HepG2 (cell line): Measurements from ENCODE around the gene OR6B3. TPM values are rescaled to one million over a fixed set of nuclear protein-coding genes. Genes with fewer than 3 reads are reported as not detected.

ENCODE experiments used
- ATAC-seq: fragments of 200-7000 bp; cut with Tn5 transposase; 3 replicates; pipeline ENCODE4 v1.9.1; 2020; ENCODE audit warnings: mild to moderate bottlenecking, moderate library complexity
- BruUV-seq: library from RNA; stranded (reverse); fragments of 400-500 nt; replicated peaks from 2 replicates; lab custom pipeline; 2021; lab: Mats Ljungman, UMichigan
- CTCF ChIA-PET: fragments of 300-600 bp; formaldehyde crosslinking; extraction: SDS; loops from one replicate; lab custom pipeline; 2021; ENCODE audit warnings: low total read pairs, inconsistent platforms, low intra/inter-chr PET ratio; lab: Yijun Ruan, JAX
- POLR2A ChIA-PET: fragments of 350-600 bp; sonication (Branson Sonifier 250); formaldehyde crosslinking; loops from one replicate; lab custom pipeline; 2020; ENCODE audit warnings: antibody characterized with exemption, inconsistent platforms; lab: Yijun Ruan, JAX
- DNase-seq: peaks from one replicate; pipeline ENCODE4 v3.0.0-alpha.2; 2015; ENCODE audit warnings: low spot score
- FAIRE-seq: peaks from 3 replicates; lab custom pipeline; 2011; peaks lifted over from hg19 to GRCh38; lab: Jason Lieb, UNC
- H2AFZ ChIP-seq: one replicate; pipeline ENCODE4 v1.6.1; 2011; ENCODE audit warnings: low read length, inconsistent platforms
- H3K27ac ChIP-seq: fragments of 300-600 bp; 3 replicates; pipeline ENCODE4 v1.8.0; 2011; ENCODE audit warnings: mixed run types, mild to moderate bottlenecking, mixed read lengths, low read length, inconsistent platforms; ENCODE audit not compliant: insufficient read depth; ENCODE audit errors: extremely low read length
- H3K27me3 ChIP-seq, 2 experiments: fragments of 200-600 bp in 1 of 2; 2 replicates in 1 of 2; 3 replicates in 1 of 2; pipeline versions ENCODE4 v1.6.0 to v1.8.0; 2011; ENCODE audit warnings: low read length in 2 of 2, mild to moderate bottlenecking in 2 of 2, moderate library complexity in 2 of 2, inconsistent platforms in 1 of 2; ENCODE audit not compliant: insufficient read depth in 2 of 2, control insufficient read depth in 1 of 2
- H3K36me3 ChIP-seq, 2 experiments: fragments of 200-600 bp in 1 of 2; replicated peaks in 1 of 2; 2 replicates in 1 of 2; 3 replicates in 1 of 2; pipeline versions ENCODE4 v1.5.1 to v1.8.0; 2011; ENCODE audit warnings: low read length in 2 of 2, inconsistent platforms in 1 of 2; ENCODE audit not compliant: insufficient read depth in 2 of 2, control insufficient read depth in 1 of 2
- H3K4me1 ChIP-seq: 2 replicates; pipeline ENCODE4 v1.5.1; 2012; ENCODE audit warnings: low read length, inconsistent platforms; ENCODE audit not compliant: insufficient read depth
- H3K4me2 ChIP-seq: 2 replicates; pipeline ENCODE4 v1.6.0; 2011; ENCODE audit warnings: low read depth, low read length, inconsistent platforms
- H3K4me3 ChIP-seq, 3 experiments: fragments of 200-600 bp in 1 of 3; sonication (generic), shearing (Covaris generic) in 1 of 3; replicated peaks in 1 of 3; 2 replicates each; pipeline ENCODE4 v1.5.1; 2011 to 2016; ENCODE audit warnings: low read length in 3 of 3, inconsistent platforms in 2 of 3, low read depth in 2 of 3, mild to moderate bottlenecking in 2 of 3, control low read depth in 1 of 3, mixed read lengths in 1 of 3; ENCODE audit not compliant: insufficient read depth in 1 of 3
- H3K79me2 ChIP-seq: one replicate; pipeline ENCODE4 v1.6.1; 2011; ENCODE audit warnings: low read length, inconsistent platforms; ENCODE audit not compliant: insufficient read depth
- H3K9ac ChIP-seq: 2 replicates; pipeline ENCODE4 v1.6.0; 2011; ENCODE audit warnings: mild to moderate bottlenecking, low read depth, low read length, inconsistent platforms; ENCODE audit not compliant: insufficient read depth
- H3K9me3 ChIP-seq: 2 replicates; pipeline ENCODE4 v1.5.1; 2012; ENCODE audit warnings: mild to moderate bottlenecking, low read length
- H4K20me1 ChIP-seq: 2 replicates; pipeline ENCODE4 v1.6.0; 2011; ENCODE audit warnings: inconsistent platforms, mild to moderate bottlenecking, low read length, moderate library complexity; ENCODE audit not compliant: insufficient read depth
- CHD4 ChIP-seq: fragments of 200-600 bp; sonication (generic); IDR thresholded peaks from 2 replicates; pipeline ENCODE4 v1.7.0; 2017; ENCODE audit warnings: mild to moderate bottlenecking, low read length, borderline replicate concordance
- HMG20A ChIP-seq: IDR thresholded peaks from 2 replicates; pipeline ENCODE4 v1.6.1; 2016; ENCODE audit warnings: borderline replicate concordance
- KLF11 ChIP-seq: IDR thresholded peaks from 2 replicates; pipeline ENCODE4 v1.6.1; 2016; ENCODE audit warnings: missing compliant biosample characterization
- MEIS2 ChIP-seq: sonication (generic); formaldehyde crosslinking; IDR thresholded peaks from 2 replicates; pipeline ENCODE4 v1.9.0; 2021; ENCODE audit warnings: mild to moderate bottlenecking, missing genetic modification reagents
- ONECUT2 ChIP-seq: sonication (generic); formaldehyde crosslinking; IDR thresholded peaks from 2 replicates; pipeline ENCODE4 v1.4.0; 2020; ENCODE audit warnings: missing genetic modification reagents
- POGK ChIP-seq: sonication (generic); formaldehyde crosslinking; conservative IDR thresholded peaks from 2 replicates; pipeline ENCODE4 v1.8.0; 2022; ENCODE audit warnings: mild to moderate bottlenecking, moderate library complexity, missing genetic modification reagents
- SMARCC2 ChIP-seq: fragments of 450-650 bp; IDR thresholded peaks from 2 replicates; pipeline ENCODE4 v1.6.1; 2017; ENCODE audit warnings: antibody characterized with exemption, mild to moderate bottlenecking
- SRY ChIP-seq: sonication (generic); formaldehyde crosslinking; IDR thresholded peaks from 2 replicates; pipeline ENCODE4 v1.8.0; 2022; ENCODE audit warnings: mild to moderate bottlenecking, missing genetic modification reagents
- STAG1 ChIP-seq: sonication (generic); formaldehyde crosslinking; IDR thresholded peaks from 2 replicates; pipeline ENCODE4 v1.4.0; 2020; ENCODE audit warnings: missing genetic modification reagents
- ZFP36 ChIP-seq: fragments of 150-350 bp; IDR thresholded peaks from 2 replicates; pipeline ENCODE4 v1.6.1; 2018; ENCODE audit warnings: borderline replicate concordance, low read length, low read depth; ENCODE audit not compliant: partially characterized antibody
- ZNF12 ChIP-seq: sonication (generic); formaldehyde crosslinking; IDR thresholded peaks from 2 replicates; pipeline ENCODE4 v1.5.0; 2020; ENCODE audit warnings: missing genetic modification reagents
- ZNF501 ChIP-seq: sonication (generic); formaldehyde crosslinking; IDR thresholded peaks from 2 replicates; pipeline ENCODE4 v1.5.1; 2020; ENCODE audit warnings: mild to moderate bottlenecking, moderate library complexity, missing genetic modification reagents
- ZNF597 ChIP-seq: sonication (generic); formaldehyde crosslinking; IDR thresholded peaks from 2 replicates; pipeline ENCODE4 v1.5.0; 2020; ENCODE audit warnings: missing genetic modification reagents
- WGBS: methylation state at CpG from one replicate; pipeline ENCODE4 v1.1.6; 2017; ENCODE audit warnings: low lambda C conversion rate; 5-methylcytosine and 5-hydroxymethylcytosine counted together
- in situ Hi-C: cut with HindIII; loops from 2 replicates; pipeline ENCODE4 v1.10.0; 2017; ENCODE audit warnings: low pct_unique_long_range_greater_than_20kb; ENCODE audit not compliant: extremely low pct_ligation_motif_present
- intact Hi-C: fragments of 100-400 bp; cut with micrococcal nuclease; formaldehyde crosslinking; loops from one replicate; pipeline ENCODE4 v1.10.0; 2022; ENCODE audit not compliant: unreplicated experiment
- polyA plus RNA-seq, 8 experiments: library from polyadenylated mRNA; depleted of rRNA in 3 of 8; stranded (reverse) in 7 of 8; unstranded in 1 of 8; fragments of >200 nt; fragmentation: Illumina TruSeq in 4 of 8; extraction: Trizol in 4 of 8; gene quantifications; 2 replicates each; pipeline versions ENCODE4 v1.2.1 to v1.2.3, GENCODE V29; 2011 to 2016; ENCODE audit warnings: low read depth in 4 of 8, missing spikeins in 1 of 8, mixed read lengths in 1 of 8; ENCODE audit not compliant: insufficient read depth in 1 of 8
- total RNA-seq, 5 experiments: library from RNA; depleted of rRNA; stranded (reverse); fragments of >200 nt; fragmentation: Illumina TruSeq; extraction: Trizol; gene quantifications; 2 replicates each; pipeline ENCODE4 v1.2.3, GENCODE V29; 2016; ENCODE audit warnings: low read depth in 1 of 5
- TF ChIP-seq, protein P1 (sequence below): sonication (generic); formaldehyde crosslinking; IDR thresholded peaks from 2 replicates; pipeline ENCODE4 v1.5.1; 2020; ENCODE audit warnings: mild to moderate bottlenecking, moderate library complexity, missing genetic modification reagents
- TF ChIP-seq, protein P2 (sequence below): IDR thresholded peaks from 2 replicates; pipeline ENCODE4 v1.6.1; 2016; ENCODE audit warnings: mild to moderate bottlenecking
- TF ChIP-seq, protein P3 (sequence below): IDR thresholded peaks from 2 replicates; pipeline ENCODE4 v1.6.1; 2016; ENCODE audit warnings: missing compliant biosample characterization, missing genetic modification reagents, borderline replicate concordance
- TF ChIP-seq, protein P4 (sequence below): sonication (generic); formaldehyde crosslinking; conservative IDR thresholded peaks from 2 replicates; pipeline ENCODE4 v1.8.0; 2022; ENCODE audit warnings: low read depth, missing genetic modification reagents

The OR6B3 gene
- total and polyA plus RNA-seq, 2 of the 13 experiments (the other 11 are each of a cell fraction or from before 2014, with no cell fraction given), result not detected

DNA sequence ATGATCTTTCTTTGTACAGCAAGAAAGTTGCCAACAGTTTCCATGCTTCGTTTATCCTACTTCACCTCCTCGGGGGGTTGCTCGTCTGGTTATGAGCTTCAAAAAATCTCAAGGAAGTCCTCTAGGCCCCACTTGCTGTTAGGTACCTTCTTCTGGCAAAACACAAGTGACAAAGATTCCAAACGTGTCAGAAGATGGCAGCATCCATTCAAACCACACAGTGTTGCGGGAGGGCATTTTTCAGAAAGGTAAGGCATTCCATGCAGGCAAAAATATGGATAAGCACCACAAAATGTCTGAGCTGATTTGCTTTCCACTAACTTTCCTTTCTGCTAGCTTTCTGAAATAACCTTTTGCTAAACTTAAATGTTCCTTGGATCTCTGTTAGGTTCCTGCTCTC is 13.2 kb upstream of the OR6B3 start:
- Histone ChIP-seq H3K36me3 (no peaks in the 10 kb centered on the region), H3K4me3 (no peak overlapping the region), H3K27me3 (no peaks in the 10 kb centered on the region), H3K4me1 (no peaks in the 10 kb centered on the region), H3K9ac (no peak overlapping the region), H3K9me3 (no peaks in the 10 kb centered on the region), H3K27ac (no peak overlapping the region), H2AFZ (no peak overlapping the region), H4K20me1 (no peaks in the 10 kb centered on the region), H3K79me2 (no peaks in the 10 kb centered on the region), H3K4me2 (no peak overlapping the region)
- WGBS, result 7% methylated on average over 5 of the region's 5 CpGs
- in situ Hi-C loops (no loop called here), intact Hi-C loops (no loop called here)
- CTCF ChIA-PET, result no interaction called here
- DNase-seq (no peak), ATAC-seq (no peak), FAIRE-seq (no peak)
- POLR2A ChIA-PET, result no interaction called here
- TF ChIP-seq CHD4 (no peak), ZNF12 (CRISPR knock-in tag) (no peak), ZFP36 (no peak), STAG1 (no peak), SMARCC2 (no peak), HMG20A (CRISPR knock-in tag) (no peak), MEIS2 (CRISPR knock-in tag) (no peak), ZNF501 (CRISPR knock-in tag) (no peak), POGK (CRISPR knock-in tag) (no peak), KLF11 (CRISPR knock-in tag) (no peak), ONECUT2 (CRISPR knock-in tag) (no peak), ZNF597 (CRISPR knock-in tag) (no peak), SRY (CRISPR knock-in tag) (no peak)
- TF ChIP-seq, protein P1, sequence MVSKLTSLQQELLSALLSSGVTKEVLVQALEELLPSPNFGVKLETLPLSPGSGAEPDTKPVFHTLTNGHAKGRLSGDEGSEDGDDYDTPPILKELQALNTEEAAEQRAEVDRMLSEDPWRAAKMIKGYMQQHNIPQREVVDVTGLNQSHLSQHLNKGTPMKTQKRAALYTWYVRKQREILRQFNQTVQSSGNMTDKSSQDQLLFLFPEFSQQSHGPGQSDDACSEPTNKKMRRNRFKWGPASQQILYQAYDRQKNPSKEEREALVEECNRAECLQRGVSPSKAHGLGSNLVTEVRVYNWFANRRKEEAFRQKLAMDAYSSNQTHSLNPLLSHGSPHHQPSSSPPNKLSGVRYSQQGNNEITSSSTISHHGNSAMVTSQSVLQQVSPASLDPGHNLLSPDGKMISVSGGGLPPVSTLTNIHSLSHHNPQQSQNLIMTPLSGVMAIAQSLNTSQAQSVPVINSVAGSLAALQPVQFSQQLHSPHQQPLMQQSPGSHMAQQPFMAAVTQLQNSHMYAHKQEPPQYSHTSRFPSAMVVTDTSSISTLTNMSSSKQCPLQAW (CRISPR knock-in tag), result no peak
- TF ChIP-seq, protein P2, sequence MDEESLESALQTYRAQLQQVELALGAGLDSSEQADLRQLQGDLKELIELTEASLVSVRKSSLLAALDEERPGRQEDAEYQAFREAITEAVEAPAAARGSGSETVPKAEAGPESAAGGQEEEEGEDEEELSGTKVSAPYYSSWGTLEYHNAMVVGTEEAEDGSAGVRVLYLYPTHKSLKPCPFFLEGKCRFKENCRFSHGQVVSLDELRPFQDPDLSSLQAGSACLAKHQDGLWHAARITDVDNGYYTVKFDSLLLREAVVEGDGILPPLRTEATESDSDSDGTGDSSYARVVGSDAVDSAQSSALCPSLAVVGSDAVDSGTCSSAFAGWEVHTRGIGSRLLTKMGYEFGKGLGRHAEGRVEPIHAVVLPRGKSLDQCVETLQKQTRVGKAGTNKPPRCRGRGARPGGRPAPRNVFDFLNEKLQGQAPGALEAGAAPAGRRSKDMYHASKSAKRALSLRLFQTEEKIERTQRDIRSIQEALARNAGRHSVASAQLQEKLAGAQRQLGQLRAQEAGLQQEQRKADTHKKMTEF (CRISPR knock-in tag), result no peak
- TF ChIP-seq, protein P3, sequence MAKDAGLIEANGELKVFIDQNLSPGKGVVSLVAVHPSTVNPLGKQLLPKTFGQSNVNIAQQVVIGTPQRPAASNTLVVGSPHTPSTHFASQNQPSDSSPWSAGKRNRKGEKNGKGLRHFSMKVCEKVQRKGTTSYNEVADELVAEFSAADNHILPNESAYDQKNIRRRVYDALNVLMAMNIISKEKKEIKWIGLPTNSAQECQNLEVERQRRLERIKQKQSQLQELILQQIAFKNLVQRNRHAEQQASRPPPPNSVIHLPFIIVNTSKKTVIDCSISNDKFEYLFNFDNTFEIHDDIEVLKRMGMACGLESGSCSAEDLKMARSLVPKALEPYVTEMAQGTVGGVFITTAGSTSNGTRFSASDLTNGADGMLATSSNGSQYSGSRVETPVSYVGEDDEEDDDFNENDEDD (CRISPR knock-in tag), result no peak
- TF ChIP-seq, protein P4, sequence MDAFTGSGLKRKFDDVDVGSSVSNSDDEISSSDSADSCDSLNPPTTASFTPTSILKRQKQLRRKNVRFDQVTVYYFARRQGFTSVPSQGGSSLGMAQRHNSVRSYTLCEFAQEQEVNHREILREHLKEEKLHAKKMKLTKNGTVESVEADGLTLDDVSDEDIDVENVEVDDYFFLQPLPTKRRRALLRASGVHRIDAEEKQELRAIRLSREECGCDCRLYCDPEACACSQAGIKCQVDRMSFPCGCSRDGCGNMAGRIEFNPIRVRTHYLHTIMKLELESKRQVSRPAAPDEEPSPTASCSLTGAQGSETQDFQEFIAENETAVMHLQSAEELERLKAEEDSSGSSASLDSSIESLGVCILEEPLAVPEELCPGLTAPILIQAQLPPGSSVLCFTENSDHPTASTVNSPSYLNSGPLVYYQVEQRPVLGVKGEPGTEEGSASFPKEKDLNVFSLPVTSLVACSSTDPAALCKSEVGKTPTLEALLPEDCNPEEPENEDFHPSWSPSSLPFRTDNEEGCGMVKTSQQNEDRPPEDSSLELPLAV (CRISPR knock-in tag), result no peak
- no TSS peak for BruUV-seq
